Stimulated activated CD8-positive, alpha-beta memory T cell treated with anti-CD3 and anti-CD28 coated beads, Interleukin-7, amount 100 ng/mL, for 4 hours (primary cell): ENCODE measurements around the gene DKK3.

Experiments used
- DNase-seq, 2 donors: peaks; one replicate each; pipeline ENCODE4 v3.0.0-alpha.2; 2020; ENCODE audit warnings: low read depth in 2 of 2

The DKK3 gene

GRCh38 chr11:11944444-11944843 is 64.0 kb downstream of the DKK3 start:
- no peak for DNase-seq

- DNase-seq: no peak
Measured at GRCh38 chr11:11942668-11943067, 65.8 kb downstream of the DKK3 start.

DNA sequence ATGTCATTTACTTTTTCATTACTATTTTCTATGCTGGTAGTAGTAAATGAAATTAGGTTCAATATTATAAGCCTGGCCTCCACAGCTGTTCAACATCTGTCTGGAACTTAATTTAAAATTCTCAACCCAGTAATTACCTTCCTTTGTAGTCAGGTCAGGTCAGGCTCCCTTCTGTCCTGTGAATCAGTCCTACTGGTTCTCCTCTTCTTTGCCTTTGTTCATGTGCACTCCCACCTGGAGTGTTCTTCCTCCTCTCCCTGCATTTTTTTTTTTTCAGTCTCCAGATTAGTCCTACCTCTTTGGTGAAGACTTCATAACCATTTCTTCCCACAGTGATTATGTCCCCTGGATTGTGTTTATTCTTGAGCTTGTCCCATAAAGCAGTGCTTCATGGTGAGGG is 67.9 kb downstream of the DKK3 start:
- no peak for DNase-seq

GRCh38 chr11:11937957-11938356 is 70.5 kb downstream of the DKK3 start:
- no peak for DNase-seq

DNA sequence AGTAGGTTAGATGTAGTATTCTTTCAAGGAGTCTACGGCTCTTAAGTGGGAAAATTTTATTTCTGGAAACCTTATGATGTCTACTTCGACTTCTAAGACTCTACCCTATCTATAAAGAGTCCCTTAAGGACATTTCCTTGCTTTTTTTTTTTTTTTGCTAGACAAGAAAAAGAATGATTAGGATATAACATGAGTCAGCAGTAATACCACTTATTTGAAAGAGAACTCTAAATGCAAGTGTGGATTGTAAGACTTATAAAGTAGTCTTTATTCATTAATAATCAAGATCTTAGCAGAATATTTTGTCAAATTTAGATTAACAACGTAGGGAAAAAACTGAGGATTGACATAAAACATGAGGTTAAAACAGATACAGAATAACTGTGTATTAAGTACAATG is 71.0 kb downstream of the DKK3 start:
- DNase-seq: no peak

DNA sequence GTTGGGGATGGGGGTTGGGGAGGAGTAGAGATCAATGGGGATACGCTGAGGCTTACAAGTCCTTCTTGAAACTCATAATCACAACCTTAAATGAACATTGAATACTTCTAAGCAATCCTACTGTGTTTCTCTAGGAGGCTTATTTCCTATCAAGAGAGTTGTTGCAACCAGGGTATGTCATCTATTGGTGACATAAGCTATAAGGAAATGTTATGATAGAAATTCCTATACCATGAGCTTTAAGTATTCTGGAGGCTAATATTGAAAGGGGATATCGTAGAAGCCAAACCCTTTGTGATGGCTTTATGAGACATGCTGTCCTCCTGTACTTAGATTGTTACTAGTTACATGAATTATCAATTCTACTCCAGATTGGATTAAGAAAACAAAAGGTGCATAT is 72.9 kb downstream of the DKK3 start:
- DNase-seq: no peak

GRCh38 chr11:11931461-11932055 is 76.9 kb downstream of the DKK3 start:
- DNase-seq: no peak

GRCh38 chr11:11929920-11930319 is 78.5 kb downstream of the DKK3 start:
- no peak for DNase-seq

DNA sequence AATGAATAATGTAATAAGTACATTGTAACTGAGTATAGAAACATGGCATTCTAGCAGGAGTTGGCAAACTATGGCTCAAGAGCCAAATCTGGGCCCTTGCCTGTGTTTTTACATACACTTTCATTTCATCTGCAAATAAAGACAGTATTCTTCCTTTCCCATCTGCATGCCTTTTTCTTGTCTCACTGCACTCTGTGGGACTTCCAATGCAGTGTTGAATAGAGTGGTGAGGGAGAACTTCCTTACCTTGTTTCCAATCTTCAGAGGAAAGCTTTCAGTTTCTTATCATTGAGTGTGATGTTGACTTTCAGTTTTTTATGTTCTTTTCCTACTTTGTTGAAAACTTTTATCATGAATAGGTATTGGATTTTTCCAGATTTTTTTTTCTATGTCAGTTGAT is 84.6 kb downstream of the DKK3 start:
- no peak for DNase-seq

GRCh38 chr11:11916981-11917399 is 91.4 kb downstream of the DKK3 start:
- no peak for DNase-seq

DNA sequence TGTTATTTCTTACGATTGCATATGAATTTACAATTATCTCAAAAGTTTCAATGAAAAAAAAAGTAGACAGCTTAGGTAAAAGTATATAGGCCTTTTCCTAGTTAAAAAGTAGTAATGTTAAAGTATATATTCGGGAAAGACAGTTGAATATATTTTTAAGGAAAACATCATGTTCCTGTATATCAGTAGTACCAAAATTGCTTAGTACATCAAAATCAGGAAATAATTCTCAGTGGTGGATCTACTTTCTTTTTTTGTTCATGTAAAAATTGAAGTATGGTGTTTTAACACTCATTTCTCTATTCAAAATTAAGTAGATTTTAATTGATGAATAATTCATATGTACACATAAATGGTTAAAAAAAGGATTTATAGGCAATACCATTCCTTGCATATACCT is 92.8 kb downstream of the DKK3 start:
- no peak for DNase-seq

DNA sequence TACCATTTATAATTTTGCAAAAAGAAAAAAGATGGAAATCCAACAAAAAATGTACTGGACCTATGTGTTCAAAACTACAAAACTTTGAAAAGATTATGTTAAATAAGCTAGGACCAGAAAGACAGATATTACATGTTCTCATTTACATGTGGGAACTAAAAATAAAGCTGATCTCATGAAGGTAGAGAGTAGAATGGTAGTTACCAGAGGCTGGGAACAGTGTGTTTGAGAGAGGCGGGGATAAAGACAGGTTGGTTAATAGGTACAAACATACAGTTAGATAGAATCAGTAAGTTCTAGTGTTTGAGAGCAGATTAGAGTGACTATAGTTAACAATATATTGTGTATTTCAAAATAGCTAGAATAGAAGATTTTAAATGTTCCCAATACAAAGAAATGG is 95.0 kb downstream of the DKK3 start:
- DNase-seq: no peak
